Subcutaneous adipose tissue (tissue), 4 donors: ENCODE data around the gene LRIT2. TPM values are rescaled to one million over a fixed set of nuclear protein-coding genes. Genes with fewer than 3 reads are reported as not detected.

Source experiments
- total RNA-seq, 4 donors: library from RNA; depleted of rRNA; stranded (reverse); fragments of >200 nt; gene quantifications; one replicate each; pipeline ENCODE4 v1.1.0, GENCODE V29; 2016

Gene LRIT2
- total RNA-seq, 4 donors from 2014 or later: not detected

Other genes starting within 250 kb of the LRIT2 start
- gene GHITM, start 86.0 kb downstream of the LRIT2 start, total RNA-seq: 100 to 1,000 TPM; 112 to 162 (median 141) TPM
- not detected for gene GPR15LG, start 51.7 kb downstream of the LRIT2 start, total RNA-seq
- under 1 TPM in 2 of 4 donors, not detected in 2; 0.17 to 0.22 TPM for gene CDHR1, start 31.0 kb downstream of the LRIT2 start, total RNA-seq
- not detected for gene LRIT1, start 16.0 kb upstream of the LRIT2 start, total RNA-seq
- under 1 TPM in 1 of 4 donors, not detected in 3; 0.44 TPM for gene RGR, start 19.5 kb upstream of the LRIT2 start, total RNA-seq
- gene CCSER2, start 103.0 kb upstream of the LRIT2 start, total RNA-seq: 10 to 100 TPM; 43.7 to 63.9 (median 58.1) TPM